ENCODE results near the gene RPS21. TPM values are rescaled to one million over a fixed set of nuclear protein-coding genes. Genes with fewer than 3 reads are reported as not detected.

Gene RPS21
- total RNA-seq, 1 donor from 2014 or later, result 661 TPM

- H3K9me3 ChIP-seq (replicated peaks), result no peaks in the 10 kb centered on the region
- no peak overlapping the region for H3K27ac ChIP-seq (replicated peaks)
- DNase-seq, result no peak
- H3K36me3 ChIP-seq, result no peaks in the 10 kb centered on the region
- no peak overlapping the region for H3K4me3 ChIP-seq
- intact Hi-C loops (cut with micrococcal nuclease), result no loop called here
- no peaks in the 10 kb centered on the region for H3K27me3 ChIP-seq (ENCODE audit: low read depth)
- TF ChIP-seq, protein P1, sequence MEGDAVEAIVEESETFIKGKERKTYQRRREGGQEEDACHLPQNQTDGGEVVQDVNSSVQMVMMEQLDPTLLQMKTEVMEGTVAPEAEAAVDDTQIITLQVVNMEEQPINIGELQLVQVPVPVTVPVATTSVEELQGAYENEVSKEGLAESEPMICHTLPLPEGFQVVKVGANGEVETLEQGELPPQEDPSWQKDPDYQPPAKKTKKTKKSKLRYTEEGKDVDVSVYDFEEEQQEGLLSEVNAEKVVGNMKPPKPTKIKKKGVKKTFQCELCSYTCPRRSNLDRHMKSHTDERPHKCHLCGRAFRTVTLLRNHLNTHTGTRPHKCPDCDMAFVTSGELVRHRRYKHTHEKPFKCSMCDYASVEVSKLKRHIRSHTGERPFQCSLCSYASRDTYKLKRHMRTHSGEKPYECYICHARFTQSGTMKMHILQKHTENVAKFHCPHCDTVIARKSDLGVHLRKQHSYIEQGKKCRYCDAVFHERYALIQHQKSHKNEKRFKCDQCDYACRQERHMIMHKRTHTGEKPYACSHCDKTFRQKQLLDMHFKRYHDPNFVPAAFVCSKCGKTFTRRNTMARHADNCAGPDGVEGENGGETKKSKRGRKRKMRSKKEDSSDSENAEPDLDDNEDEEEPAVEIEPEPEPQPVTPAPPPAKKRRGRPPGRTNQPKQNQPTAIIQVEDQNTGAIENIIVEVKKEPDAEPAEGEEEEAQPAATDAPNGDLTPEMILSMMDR (IDR thresholded peaks at IDR 0.05; ENCODE audit: borderline replicate concordance), result no peak
- H3K4me1 ChIP-seq, result peaks cover 38% of the 10 kb centered on the region
These were observed 22.4 kb downstream of the RPS21 start for GRCh38 chr20:62409086-62409853.

DNA sequence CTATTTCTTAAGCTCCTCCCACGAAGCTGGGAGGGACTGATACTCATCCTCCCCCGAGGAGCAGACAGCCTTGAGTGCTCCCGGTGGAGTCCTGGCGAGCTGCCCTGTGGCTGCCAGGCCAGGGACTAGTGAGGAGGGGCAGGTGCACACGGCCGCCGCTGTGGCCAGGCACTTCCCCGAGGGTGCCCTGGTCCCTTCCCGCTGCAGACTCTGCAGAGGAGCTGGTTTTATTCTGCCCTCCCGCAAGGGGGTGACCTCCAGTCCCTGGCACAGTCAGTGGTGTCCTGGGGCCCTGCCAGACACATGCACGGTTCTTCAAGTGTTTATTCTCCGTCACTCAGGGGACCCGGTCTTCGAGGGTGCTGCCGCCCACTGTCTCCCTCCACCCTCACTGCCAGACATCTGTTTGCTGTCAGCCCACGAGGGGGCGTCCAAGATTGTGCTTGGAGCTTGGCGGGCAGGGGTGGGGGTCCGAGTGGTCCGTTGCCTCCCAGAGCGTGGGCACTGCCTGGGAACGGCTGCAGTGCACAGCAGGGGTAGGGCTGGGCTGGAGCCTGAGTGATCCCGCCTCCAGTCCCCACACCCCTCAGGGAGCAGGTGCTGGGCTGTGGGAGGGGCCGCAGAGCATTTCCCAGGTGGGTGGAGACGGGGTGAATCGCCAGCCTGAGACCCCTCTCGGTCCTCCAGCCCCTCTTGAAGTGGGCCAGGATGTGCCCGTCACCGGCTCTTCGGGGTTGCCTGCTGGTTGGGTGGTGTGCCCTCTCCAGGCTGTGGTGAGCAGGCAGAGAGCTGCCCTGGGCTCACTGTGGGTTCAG is 23.2 kb downstream of the RPS21 start:
- Histone ChIP-seq H3K4me1 (peaks cover 34% of the 10 kb centered on the region), H3K9me3 (replicated peaks) (no peaks in the 10 kb centered on the region), H3K4me3 (no peak overlapping the region), H3K27ac (replicated peaks) (no peak overlapping the region), H3K27me3 (ENCODE audit: low read depth) (peaks cover 6% of the 10 kb centered on the region), H3K36me3 (no peaks in the 10 kb centered on the region)
- intact Hi-C loops (cut with micrococcal nuclease), result no loop called here
- TF ChIP-seq, protein P1 (IDR thresholded peaks at IDR 0.05; ENCODE audit: borderline replicate concordance), result peak; percentile 66
- peak; percentile 43 for DNase-seq

DNA sequence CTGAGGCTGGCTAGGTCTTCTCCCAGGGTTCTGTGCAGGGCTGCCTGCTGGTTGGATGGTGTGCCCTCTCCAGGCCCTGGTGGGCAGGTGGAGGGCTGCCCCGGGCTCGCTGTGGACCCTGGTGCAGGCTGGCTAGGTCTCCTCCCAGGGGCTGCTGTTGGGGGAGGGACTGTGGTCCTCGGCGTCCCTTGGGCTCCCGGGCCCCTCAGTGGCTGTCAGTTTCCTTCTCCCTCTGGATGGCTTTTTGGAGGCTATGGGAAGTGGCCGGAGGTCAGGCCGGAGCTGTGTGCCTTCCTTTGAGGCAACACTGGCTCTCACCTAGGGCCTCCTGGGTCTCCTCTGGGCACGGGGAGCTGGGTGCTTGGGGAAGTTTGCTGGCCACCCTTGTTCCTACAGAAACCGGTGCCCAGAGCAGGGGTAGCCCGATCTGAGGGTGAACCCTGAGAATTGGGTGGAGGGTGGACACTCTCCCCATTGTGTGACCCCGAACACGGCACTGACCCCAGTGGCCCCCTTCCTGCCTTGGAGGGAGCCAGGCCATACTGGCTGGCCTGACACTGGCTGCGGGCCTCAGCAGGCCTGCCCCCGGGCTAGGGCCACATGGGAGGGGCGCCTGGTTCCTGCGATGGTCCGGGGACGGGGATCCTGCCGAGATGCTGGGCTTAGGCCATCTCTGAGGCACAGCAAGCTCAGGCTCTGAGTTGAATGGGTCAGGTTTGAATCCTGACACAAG is 24.0 kb downstream of the RPS21 start:
- DNase-seq, result no peak
- Histone ChIP-seq H3K4me1 (peaks cover 26% of the 10 kb centered on the region), H3K27ac (replicated peaks) (no peak overlapping the region), H3K4me3 (no peak overlapping the region), H3K36me3 (no peaks in the 10 kb centered on the region), H3K27me3 (ENCODE audit: low read depth) (peaks cover 14% of the 10 kb centered on the region), H3K9me3 (replicated peaks) (no peaks in the 10 kb centered on the region)
- intact Hi-C loops (cut with micrococcal nuclease), result no loop called here
- TF ChIP-seq, protein P1 (IDR thresholded peaks at IDR 0.05; ENCODE audit: borderline replicate concordance), result no peak

- TF ChIP-seq, protein P1 (IDR thresholded peaks at IDR 0.05; ENCODE audit: borderline replicate concordance), result no peak
- intact Hi-C loops (cut with micrococcal nuclease), result no loop called here
These were observed 24.7 kb downstream of the RPS21 start for GRCh38 chr20:62411479-62412193.

More at GRCh38 chr20:62411479-62412193, 24.7 kb downstream of the RPS21 start:
- Histone ChIP-seq H3K9me3 (replicated peaks) (no peaks in the 10 kb centered on the region), H3K4me3 (no peak overlapping the region), H3K27me3 (ENCODE audit: low read depth) (peaks cover 21% of the 10 kb centered on the region), H3K36me3 (no peaks in the 10 kb centered on the region), H3K4me1 (peaks cover 19% of the 10 kb centered on the region), H3K27ac (replicated peaks) (no peak overlapping the region)
- DNase-seq, result no peak
